Measurements from ENCODE around the gene SUMO3.

DNA sequence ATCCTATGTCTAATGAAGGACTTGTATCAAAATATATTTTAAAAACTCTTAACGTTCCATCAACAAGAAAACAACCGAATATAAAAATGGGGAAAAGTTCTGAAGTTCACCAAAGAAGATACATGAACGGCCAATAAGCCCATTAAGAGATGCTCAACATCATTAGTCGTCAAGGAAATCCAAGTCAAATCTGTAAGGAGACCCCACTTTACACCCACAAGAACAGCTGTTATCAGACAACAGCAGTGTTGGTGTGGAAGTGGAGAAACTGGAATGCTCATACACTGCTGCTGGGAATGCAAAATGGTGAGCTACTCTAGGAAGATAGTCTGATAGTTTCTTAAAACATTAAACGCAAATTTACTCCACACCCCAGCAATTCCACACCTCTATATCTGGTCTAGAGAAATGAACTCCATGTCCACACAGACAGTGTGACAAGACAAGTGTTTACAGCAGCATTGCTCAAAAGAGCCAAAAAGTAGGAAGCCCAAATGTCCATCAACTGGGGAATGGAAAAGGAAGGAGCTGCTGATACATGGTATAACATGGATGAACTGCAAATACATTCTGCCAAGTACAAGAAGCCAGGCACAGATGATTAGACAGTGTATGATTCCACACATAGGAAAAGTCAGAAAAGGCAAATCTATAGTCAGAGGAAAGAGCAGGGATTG is 34.7 kb downstream of the SUMO3 start:
- no peak for TF ChIP-seq YY1 (IDR thresholded peaks at IDR 0.05)
- TF ChIP-seq, protein P1, sequence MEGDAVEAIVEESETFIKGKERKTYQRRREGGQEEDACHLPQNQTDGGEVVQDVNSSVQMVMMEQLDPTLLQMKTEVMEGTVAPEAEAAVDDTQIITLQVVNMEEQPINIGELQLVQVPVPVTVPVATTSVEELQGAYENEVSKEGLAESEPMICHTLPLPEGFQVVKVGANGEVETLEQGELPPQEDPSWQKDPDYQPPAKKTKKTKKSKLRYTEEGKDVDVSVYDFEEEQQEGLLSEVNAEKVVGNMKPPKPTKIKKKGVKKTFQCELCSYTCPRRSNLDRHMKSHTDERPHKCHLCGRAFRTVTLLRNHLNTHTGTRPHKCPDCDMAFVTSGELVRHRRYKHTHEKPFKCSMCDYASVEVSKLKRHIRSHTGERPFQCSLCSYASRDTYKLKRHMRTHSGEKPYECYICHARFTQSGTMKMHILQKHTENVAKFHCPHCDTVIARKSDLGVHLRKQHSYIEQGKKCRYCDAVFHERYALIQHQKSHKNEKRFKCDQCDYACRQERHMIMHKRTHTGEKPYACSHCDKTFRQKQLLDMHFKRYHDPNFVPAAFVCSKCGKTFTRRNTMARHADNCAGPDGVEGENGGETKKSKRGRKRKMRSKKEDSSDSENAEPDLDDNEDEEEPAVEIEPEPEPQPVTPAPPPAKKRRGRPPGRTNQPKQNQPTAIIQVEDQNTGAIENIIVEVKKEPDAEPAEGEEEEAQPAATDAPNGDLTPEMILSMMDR (IDR thresholded peaks at IDR 0.05; ENCODE audit: low read depth, low read length, missing input control), result no peak
- TF ChIP-seq SP1 (IDR thresholded peaks at IDR 0.05), result no peak
- no peak for TF ChIP-seq HNF4A (conservative IDR thresholded peaks at IDR 0.05)
- no peak for TF ChIP-seq RAD21 (IDR thresholded peaks at IDR 0.05)
